ENCODE measurements around the gene COL23A1.
A peak's percentile ranks its signal among the peaks of the same experiment; 100 is the strongest.

Gene COL23A1

GRCh38 chr5:178590141-178590923 is at the start of gene COL23A1:
COL23A1 (minus strand) TSS chr5:178590393.
- DNase-seq (ENCODE audit: low read depth): peak; percentile 54
- H3K4me3 ChIP-seq (ENCODE audit: low read length): peak within 1 kb of the TSS; percentile 34
- TF ChIP-seq, protein P1, sequence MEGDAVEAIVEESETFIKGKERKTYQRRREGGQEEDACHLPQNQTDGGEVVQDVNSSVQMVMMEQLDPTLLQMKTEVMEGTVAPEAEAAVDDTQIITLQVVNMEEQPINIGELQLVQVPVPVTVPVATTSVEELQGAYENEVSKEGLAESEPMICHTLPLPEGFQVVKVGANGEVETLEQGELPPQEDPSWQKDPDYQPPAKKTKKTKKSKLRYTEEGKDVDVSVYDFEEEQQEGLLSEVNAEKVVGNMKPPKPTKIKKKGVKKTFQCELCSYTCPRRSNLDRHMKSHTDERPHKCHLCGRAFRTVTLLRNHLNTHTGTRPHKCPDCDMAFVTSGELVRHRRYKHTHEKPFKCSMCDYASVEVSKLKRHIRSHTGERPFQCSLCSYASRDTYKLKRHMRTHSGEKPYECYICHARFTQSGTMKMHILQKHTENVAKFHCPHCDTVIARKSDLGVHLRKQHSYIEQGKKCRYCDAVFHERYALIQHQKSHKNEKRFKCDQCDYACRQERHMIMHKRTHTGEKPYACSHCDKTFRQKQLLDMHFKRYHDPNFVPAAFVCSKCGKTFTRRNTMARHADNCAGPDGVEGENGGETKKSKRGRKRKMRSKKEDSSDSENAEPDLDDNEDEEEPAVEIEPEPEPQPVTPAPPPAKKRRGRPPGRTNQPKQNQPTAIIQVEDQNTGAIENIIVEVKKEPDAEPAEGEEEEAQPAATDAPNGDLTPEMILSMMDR (IDR thresholded peaks at IDR 0.05; ENCODE audit: insufficient read depth, low read depth, low read length, missing control alignments): peak; percentile 75

DNA sequence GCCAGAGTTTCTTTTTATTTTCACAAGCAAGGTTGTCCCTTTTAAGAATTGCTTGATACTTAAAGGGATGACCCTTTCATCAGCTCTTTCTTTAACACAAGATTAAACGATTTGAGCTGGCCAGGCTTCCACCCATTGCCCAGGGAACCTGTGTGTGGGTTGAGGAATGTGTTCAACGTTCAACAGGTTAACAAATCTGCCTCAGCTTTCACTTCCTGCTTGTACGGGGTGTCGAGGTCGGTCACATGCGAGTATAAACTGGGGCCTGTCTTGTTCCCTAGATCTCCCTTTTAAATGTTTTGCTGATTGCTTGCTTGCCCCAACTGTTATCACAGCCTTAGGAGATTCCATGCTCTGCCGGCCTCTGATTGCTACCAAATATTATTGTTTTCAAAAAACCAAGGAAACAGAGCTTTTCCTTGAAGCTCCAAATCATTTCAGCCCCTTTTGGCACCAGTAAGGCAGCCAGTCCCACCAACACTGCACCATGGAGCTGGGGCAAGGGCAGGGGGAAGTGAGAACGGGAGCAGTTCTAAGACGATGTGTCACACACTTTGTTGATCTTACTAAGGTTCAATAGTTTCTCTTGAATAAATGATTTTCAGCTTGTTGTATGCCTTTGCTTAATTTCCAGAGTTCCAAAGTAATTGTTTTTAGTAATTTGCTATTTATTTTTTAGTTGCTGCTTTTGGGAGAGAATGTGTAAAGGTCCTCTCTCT is 47.3 kb upstream of the COL23A1 start:
- TF ChIP-seq, protein P1 (IDR thresholded peaks at IDR 0.05; ENCODE audit: insufficient read depth, low read depth, low read length, missing control alignments): no peak
- H3K4me3 ChIP-seq (ENCODE audit: low read length): no peak overlapping the region
- DNase-seq (ENCODE audit: low read depth): no peak

DNA sequence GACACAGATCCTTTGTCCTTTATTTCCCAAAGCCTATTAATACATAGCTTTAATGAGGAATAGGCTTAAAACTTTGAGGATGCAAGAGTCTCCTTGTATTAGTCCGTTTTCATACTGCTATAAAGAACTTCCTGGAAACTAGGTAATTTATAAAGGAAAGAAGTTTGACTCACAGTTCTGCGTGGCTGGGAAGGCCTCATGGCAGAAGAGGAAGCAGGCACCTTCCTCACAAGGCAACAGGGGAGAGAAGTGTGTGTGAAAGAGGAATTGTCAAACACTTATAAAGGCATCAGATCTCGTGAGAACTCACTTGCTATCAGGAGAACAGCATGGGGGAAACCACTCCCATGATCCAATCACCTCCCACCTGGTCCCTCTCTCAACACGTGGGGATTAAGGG is 42.1 kb upstream of the COL23A1 start:
- DNase-seq (ENCODE audit: low read depth): no peak
- H3K4me3 ChIP-seq (ENCODE audit: low read length): no peak overlapping the region
- TF ChIP-seq, protein P1 (IDR thresholded peaks at IDR 0.05; ENCODE audit: insufficient read depth, low read depth, low read length, missing control alignments): no peak

GRCh38 chr5:178630951-178631350 is 40.8 kb upstream of the COL23A1 start:
- DNase-seq (ENCODE audit: low read depth): no peak
- TF ChIP-seq, protein P1 (IDR thresholded peaks at IDR 0.05; ENCODE audit: insufficient read depth, low read depth, low read length, missing control alignments): no peak
- no peak overlapping the region for H3K4me3 ChIP-seq (ENCODE audit: low read length)

DNA sequence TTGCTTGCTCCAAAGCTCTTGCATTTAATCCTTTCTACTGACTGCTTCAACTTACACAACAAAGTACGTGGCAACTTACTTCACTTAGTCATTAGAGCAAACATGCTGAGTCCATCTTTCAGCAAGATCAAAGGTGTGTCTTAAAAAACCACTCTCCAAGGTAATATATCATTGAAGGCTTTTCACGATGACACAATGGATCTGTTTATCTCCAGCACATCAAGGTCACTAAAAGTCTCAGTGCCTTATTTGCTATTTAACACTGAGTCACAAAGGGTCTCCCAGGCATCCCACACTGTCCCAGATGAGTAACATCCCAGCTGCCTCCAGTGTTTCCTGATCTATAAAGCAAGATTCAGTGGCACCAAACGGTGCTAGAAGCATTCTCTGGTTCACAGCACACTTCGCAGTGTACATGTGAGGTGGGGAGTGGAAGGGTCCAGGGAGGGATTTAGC is 40.3 kb upstream of the COL23A1 start:
- peak; percentile 87 for DNase-seq (ENCODE audit: low read depth)
- TF ChIP-seq, protein P1 (IDR thresholded peaks at IDR 0.05; ENCODE audit: insufficient read depth, low read depth, low read length, missing control alignments): no peak
- no peak overlapping the region for H3K4me3 ChIP-seq (ENCODE audit: low read length)

- TF ChIP-seq, protein P1 (IDR thresholded peaks at IDR 0.05; ENCODE audit: insufficient read depth, low read depth, low read length, missing control alignments): no peak
- peak overlapping the region; percentile 86 for H3K4me3 ChIP-seq (ENCODE audit: low read length)
- DNase-seq (ENCODE audit: low read depth): no peak
These were observed 37.0 kb upstream of the COL23A1 start for GRCh38 chr5:178627259-178627598.

All from epithelial cell of esophagus (primary cell).